GM12873 (cell line): ENCODE results near the gene FAAH.

Source experiments
- CTCF ChIP-seq: IDR thresholded peaks from 2 replicates; pipeline ENCODE4 v1.5.1; 2012; ENCODE audit warnings: low read depth, mild to moderate bottlenecking, moderate library complexity, low read length, control low read depth; ENCODE audit not compliant: insufficient read depth; ENCODE audit errors: missing control alignments

The FAAH gene

GRCh38 chr1:46438346-46438745, 44.2 kb downstream of the FAAH start:
- TF ChIP-seq CTCF, result no peak

GRCh38 chr1:46440478-46440877, 46.4 kb downstream of the FAAH start:
- TF ChIP-seq CTCF, result no peak

GRCh38 chr1:46442317-46443161, 48.4 kb downstream of the FAAH start:
- TF ChIP-seq CTCF, result peak; percentile 85

GRCh38 chr1:46444466-46444865, 50.3 kb downstream of the FAAH start:
- TF ChIP-seq CTCF, result no peak

GRCh38 chr1:46445773-46446256, 51.7 kb downstream of the FAAH start:
- TF ChIP-seq CTCF, result peak; percentile 5

- peak; percentile 96 for TF ChIP-seq CTCF
Observed at GRCh38 chr1:46446646-46447498, 52.8 kb downstream of the FAAH start.

GRCh38 chr1:46447499-46448108, 53.5 kb downstream of the FAAH start:
- TF ChIP-seq CTCF, result no peak
